Esophagus squamous epithelium (tissue), 5 donors: ENCODE results near the gene PHLPP1. TPM values are rescaled to one million over a fixed set of nuclear protein-coding genes. Genes with fewer than 3 reads are reported as not detected.

Experiments
- DNase-seq: peaks from one replicate; lab custom pipeline; 2025; lab: John Stamatoyannopoulos, UW
- H3K27ac ChIP-seq, 4 donors: fragments of 200-600 bp; sonication (generic); one replicate each; pipeline ENCODE4 v1.5.1; 2016 to 2019; ENCODE audit warnings: mild to moderate bottlenecking in 1 of 4
- H3K27me3 ChIP-seq, 4 donors: fragments of 200-600 bp; sonication (generic); 1 replicate in 3 of 4; 2 replicates in 1 of 4; pipeline versions ENCODE4 v1.5.1 to v1.6.0; 2017 to 2021; ENCODE audit warnings: antibody characterized with exemption in 1 of 4
- H3K36me3 ChIP-seq, 3 donors: fragments of 200-600 bp; sonication (generic); one replicate each; pipeline ENCODE4 v1.5.1; 2016 to 2019
- H3K4me1 ChIP-seq, 3 donors: fragments of 200-600 bp; sonication (generic); one replicate each; pipeline ENCODE4 v1.5.1; 2017 to 2019
- H3K4me3 ChIP-seq, 4 donors: fragments of 200-600 bp; sonication (generic); 1 replicate in 3 of 4; 2 replicates in 1 of 4; pipeline ENCODE4 v1.5.1; 2016 to 2019; ENCODE audit warnings: mild to moderate bottlenecking in 2 of 4, moderate library complexity in 1 of 4
- H3K9me3 ChIP-seq, 3 donors: fragments of 200-600 bp; sonication (generic); one replicate each; pipeline ENCODE4 v1.5.1; 2016 to 2019
- POLR2A ChIP-seq, 4 donors: fragments of 450-650 bp; IDR thresholded peaks; one replicate each; pipeline ENCODE4 v1.6.1; 2017; ENCODE audit warnings: antibody characterized with exemption in 4 of 4, mild to moderate bottlenecking in 4 of 4, moderate library complexity in 3 of 4
- WGBS, 2 donors: methylation state at CpG; one replicate each; pipeline ENCODE4 v1.1.5; 2018; 5-methylcytosine and 5-hydroxymethylcytosine counted together
- intact Hi-C: fragments of 100-400 bp; cut with DNase I; formaldehyde crosslinking; loops from one replicate; pipeline ENCODE4 v1.15.0; 2022
- total RNA-seq, 4 donors: library from RNA; depleted of rRNA; stranded (reverse); fragments of >200 nt; gene quantifications; one replicate each; pipeline ENCODE4 v1.1.0, GENCODE V29; 2016
- TF ChIP-seq, protein P1 (sequence below), 6 experiments: fragments of 450-650 bp in 4 of 6; fragments of 200-600 bp in 2 of 6; sonication (generic) in 2 of 6; IDR thresholded peaks; one replicate each; pipeline ENCODE4 v1.5.1; 2016 to 2019; ENCODE audit warnings: antibody characterized with exemption in 6 of 6, mild to moderate bottlenecking in 4 of 6, moderate library complexity in 4 of 6
- donor health status: DM: yes; HTN: yes; CAD: no.

PHLPP1 gene
- total RNA-seq, 4 donors from 2014 or later, result 10.1 to 16.6 (median 14.9) TPM

DNA sequence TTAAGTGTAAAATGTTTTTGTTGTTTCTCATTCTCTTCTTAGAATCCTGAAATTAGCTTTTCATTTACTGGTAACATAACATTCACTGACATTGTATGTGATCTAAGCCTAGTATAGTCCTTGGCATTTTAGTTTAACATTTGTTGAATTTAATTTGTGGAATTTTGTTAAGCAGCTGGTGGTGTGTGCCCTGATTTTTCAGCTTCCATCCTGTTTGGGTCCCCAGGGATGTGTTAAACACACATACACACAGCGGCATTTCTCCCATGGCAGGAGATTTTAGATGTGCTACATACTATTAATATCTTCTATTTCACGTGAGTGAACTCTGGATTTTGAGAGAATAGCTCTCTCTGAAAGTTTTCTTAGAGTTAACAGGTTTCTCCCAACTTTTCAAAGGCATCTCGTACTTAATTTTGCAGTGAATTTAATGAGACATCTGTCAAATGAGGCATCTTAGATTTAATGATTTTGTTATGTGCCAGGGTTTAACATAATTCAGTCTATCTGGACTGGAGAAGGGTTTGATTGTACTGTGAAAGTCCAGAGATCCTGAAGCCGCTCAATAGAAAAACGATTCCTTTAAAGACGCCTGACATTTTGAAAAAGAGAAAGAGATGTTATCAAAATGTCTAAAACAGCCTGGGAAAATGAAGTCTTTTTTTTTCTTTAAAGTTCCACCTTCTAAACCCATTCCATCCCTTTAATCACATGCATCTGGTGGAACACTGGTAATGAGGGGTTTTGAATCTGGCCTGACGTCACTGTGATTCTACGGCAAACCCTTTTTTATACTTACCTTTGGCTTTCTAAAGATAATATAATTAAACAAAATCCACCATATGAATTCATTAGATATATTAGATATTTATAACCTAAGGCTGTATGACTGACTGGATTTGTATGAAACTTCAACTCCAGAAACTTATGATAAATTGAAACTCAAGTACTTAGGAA is 6.8 kb downstream of the PHLPP1 start:
- WGBS, 2 donors, result 86 to 92% methylated on average over 8 of the region's 8 CpGs
- Histone ChIP-seq H3K9me3 (no peaks in the 10 kb centered on the region), H3K27me3 (no peaks in the 10 kb centered on the region), H3K36me3 (no peaks in the 10 kb centered on the region), H3K27ac (no peak overlapping the region), H3K4me3 (no peak overlapping the region), H3K4me1 (peaks cover 4 to 62% (median 7%) of the 10 kb centered on the region in 3 donors)
- DNase-seq, result no peak
- intact Hi-C loops, result no loop called here
- no peak for TF ChIP-seq POLR2A (IDR thresholded peaks at IDR 0.05)
- TF ChIP-seq, protein P1, sequence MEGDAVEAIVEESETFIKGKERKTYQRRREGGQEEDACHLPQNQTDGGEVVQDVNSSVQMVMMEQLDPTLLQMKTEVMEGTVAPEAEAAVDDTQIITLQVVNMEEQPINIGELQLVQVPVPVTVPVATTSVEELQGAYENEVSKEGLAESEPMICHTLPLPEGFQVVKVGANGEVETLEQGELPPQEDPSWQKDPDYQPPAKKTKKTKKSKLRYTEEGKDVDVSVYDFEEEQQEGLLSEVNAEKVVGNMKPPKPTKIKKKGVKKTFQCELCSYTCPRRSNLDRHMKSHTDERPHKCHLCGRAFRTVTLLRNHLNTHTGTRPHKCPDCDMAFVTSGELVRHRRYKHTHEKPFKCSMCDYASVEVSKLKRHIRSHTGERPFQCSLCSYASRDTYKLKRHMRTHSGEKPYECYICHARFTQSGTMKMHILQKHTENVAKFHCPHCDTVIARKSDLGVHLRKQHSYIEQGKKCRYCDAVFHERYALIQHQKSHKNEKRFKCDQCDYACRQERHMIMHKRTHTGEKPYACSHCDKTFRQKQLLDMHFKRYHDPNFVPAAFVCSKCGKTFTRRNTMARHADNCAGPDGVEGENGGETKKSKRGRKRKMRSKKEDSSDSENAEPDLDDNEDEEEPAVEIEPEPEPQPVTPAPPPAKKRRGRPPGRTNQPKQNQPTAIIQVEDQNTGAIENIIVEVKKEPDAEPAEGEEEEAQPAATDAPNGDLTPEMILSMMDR (IDR thresholded peaks at IDR 0.05), result no peak

DNA sequence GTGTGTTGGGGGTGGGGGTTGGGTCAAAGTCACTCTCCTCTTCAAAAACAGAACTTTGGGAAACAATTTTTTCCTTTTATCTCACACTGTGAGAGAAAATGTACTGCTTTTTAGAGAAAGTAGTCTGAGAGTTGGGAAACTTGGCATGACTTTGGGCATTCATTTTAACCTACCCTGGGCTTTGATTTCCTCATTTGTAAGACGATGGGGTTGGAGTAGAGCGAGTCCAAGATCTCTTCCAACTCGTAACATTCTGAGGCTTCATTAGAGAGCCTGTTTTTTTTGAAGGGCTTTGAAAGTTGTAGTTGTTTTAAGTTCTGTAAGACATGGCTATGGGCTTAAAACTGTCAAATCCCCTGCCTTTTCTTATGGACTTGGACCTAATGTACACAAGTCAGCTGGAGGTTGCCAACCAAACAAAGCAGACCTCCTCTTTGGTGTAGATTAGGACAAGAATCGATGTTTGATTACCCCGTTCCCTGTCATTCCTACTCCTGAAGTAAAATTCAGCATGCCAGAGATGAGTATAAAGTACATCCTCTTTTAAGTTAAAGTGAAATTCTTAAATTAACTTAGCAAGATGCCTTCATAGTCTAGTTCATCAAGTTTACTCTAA is 8.4 kb downstream of the PHLPP1 start:
- H3K4me1 ChIP-seq, result peaks cover 0 to 46% (median 7%) of the 10 kb centered on the region in 3 donors
- no peaks in the 10 kb centered on the region for H3K36me3 ChIP-seq
- intact Hi-C loops, result no loop called here
- H3K9me3 ChIP-seq, result no peaks in the 10 kb centered on the region
- WGBS, 2 donors, result 73 to 84% methylated on average over 5 of the region's 5 CpGs
- no peaks in the 10 kb centered on the region for H3K27me3 ChIP-seq
- H3K4me3 ChIP-seq, result no peak overlapping the region
- no peak for DNase-seq
- TF ChIP-seq POLR2A (IDR thresholded peaks at IDR 0.05), result no peak
- TF ChIP-seq, protein P1 (IDR thresholded peaks at IDR 0.05), result no peak
- no peak overlapping the region for H3K27ac ChIP-seq

DNA sequence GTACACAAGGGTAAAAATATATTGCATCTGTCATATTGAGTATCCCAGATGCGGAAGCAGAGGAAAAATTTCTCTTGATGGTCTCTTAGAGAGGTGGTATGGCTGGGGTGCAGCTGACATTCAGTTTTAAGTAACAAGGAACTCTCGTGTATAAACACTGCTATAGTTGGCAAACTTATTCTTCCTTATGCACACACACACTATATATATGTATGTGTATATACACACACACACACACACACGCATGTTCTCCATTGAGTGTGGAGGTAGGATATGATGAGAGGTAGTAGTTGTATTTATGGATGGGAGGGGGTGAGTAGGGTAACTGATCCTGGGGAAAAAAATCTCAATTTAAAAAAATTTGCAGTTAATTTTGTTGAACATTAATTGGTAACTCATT is 10.6 kb downstream of the PHLPP1 start:
- WGBS, 2 donors, result 80 to 83% methylated on average over 3 of the region's 3 CpGs
- no peak overlapping the region for H3K4me3 ChIP-seq
- H3K27ac ChIP-seq, result no peak overlapping the region
- TF ChIP-seq, protein P1 (IDR thresholded peaks at IDR 0.05), result no peak
- no peak for TF ChIP-seq POLR2A (IDR thresholded peaks at IDR 0.05)
- H3K9me3 ChIP-seq, result no peaks in the 10 kb centered on the region
- H3K4me1 ChIP-seq, result peaks cover 0 to 25% (median 0%) of the 10 kb centered on the region in 3 donors
- intact Hi-C loops, result no loop called here
- H3K36me3 ChIP-seq, result no peaks in the 10 kb centered on the region
- DNase-seq, result no peak
- H3K27me3 ChIP-seq, result no peaks in the 10 kb centered on the region

DNA sequence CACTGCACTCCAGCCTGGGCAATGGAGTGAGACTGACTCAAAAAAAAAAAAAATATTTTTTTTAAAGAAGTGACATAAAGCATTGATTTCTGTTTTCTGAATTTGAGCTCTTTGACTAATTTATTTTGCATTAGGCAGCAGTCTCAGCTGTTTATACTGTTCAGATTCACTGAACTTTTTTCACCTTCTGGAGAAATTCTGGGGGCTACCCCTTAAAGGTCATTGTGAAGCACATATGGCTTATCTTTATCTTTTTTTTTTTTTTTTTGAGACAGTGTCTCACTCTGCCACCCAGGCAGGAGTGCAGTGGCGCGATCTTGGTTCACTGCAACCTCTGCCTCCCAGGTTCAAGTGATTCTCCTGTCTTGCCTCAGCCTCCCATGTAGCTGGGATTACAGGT is 12.9 kb downstream of the PHLPP1 start:
- TF ChIP-seq POLR2A (IDR thresholded peaks at IDR 0.05), result no peak
- TF ChIP-seq, protein P1 (IDR thresholded peaks at IDR 0.05), result no peak
- no peak overlapping the region for H3K27ac ChIP-seq
- H3K9me3 ChIP-seq, result peaks cover 0 to 8% (median 0%) of the 10 kb centered on the region in 3 donors
- H3K27me3 ChIP-seq, result no peaks in the 10 kb centered on the region
- H3K4me1 ChIP-seq, result peaks cover 0 to 7% (median 0%) of the 10 kb centered on the region in 3 donors
- WGBS, 2 donors, result 97% methylated on average over 2 of the region's 2 CpGs
- intact Hi-C loops, result no loop called here
- H3K36me3 ChIP-seq, result no peaks in the 10 kb centered on the region
- no peak for DNase-seq
- H3K4me3 ChIP-seq, result no peak overlapping the region
